Activated CD4-positive, alpha-beta T cell treated with anti-CD3 and anti-CD28 coated beads for 1 hour (primary cell): ENCODE data around the gene WSCD2.

Experiments
- DNase-seq: peaks from one replicate; pipeline ENCODE4 v3.0.0-alpha.2; 2020

WSCD2 gene

DNA sequence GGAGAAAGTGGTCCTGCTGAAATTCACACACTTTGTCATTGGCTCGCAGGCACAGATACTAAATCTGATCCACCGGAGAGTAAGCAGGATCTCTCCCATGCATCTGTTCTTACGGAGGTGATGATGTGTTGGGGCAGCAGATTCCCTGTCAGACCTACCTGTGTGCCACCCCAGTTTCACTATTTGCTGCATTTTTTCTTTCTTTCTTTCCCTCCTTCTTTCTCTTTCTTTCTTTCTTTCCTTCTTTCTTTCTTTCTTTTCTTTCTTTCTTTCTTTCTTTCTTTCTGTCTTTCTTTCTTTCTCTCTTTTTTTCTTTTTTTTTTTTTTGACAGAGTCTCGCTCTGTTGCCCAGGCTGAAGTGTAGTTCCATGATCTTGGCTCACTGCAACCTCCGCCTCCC lies 37.4 kb downstream of the WSCD2 start:
- DNase-seq, result no peak

DNA sequence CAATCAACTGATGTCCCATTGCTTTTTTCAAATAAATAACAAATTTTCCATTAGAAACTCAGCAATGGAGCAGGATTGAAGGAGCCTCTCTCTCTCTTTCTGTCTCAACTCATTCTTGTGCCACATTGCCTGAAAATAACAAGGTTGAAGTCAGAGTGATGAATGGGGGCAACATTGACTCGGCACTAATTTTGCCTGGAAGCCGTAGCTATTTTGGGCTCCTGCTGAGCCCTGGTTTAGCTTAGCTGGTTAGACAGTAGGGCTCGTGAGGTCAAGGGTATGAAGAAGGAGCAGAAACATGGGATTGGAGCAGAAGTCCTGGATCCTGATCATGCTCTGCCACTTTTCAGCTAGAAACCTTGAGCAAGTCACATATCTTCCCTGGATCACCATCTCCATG lies 38.9 kb downstream of the WSCD2 start:
- no peak for DNase-seq

DNA sequence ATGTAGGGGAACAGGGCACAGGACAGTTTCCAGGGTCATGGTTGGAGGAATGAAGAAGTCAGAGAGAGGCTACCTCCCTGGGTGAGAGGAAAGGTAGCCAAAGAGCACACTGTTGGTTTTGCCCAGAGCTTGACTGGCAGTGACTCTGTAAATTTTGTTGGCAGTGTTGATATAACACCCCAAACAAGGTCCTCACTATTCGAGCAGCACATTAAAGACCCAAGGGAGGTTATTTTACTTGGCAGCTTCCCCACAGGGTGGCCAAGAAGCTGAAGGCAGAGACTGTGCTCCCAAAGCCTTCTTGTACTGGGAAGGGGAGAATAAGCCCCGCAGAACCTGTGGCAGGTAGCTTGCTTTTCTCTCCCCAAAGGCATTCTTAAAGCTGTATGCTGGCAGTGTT lies 40.6 kb downstream of the WSCD2 start:
- DNase-seq, result no peak

DNA sequence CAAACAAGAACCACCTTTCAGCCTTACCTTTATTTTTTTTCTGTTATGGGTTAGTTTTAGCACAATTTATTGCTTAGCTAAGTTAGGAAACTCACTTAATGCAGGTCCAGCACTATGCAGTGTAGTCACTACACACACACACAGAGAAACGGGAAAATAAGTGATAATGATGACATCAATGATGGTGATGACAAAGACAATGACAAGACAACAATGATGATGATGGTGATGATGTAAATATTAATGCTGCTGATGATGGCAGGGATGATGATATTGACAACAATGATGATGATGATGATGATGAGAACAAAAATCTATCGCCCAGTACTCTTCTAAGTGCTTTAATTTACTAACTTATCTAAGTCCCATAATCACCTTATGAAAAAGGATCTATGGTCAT lies 41.1 kb downstream of the WSCD2 start:
- DNase-seq, result no peak

DNA sequence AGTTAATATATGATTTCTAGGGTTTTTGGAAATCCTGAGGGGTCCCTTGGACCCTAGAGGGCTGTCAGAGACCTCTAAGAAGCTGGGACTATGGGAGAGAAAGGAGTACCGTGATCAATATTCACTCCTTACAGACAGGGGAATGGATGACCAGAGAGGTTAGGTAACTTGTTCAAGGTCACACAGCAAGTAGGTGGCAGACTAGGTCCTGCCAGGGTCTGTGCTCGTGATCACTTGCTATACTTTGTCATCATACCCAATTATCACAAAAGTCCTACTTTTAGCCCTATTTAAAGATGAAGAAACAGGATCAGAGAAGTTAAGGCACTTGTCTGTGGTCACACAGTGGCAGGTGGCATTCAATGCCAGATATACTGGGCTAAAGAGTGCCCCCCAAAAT lies 42.9 kb downstream of the WSCD2 start:
- DNase-seq, result no peak

DNA sequence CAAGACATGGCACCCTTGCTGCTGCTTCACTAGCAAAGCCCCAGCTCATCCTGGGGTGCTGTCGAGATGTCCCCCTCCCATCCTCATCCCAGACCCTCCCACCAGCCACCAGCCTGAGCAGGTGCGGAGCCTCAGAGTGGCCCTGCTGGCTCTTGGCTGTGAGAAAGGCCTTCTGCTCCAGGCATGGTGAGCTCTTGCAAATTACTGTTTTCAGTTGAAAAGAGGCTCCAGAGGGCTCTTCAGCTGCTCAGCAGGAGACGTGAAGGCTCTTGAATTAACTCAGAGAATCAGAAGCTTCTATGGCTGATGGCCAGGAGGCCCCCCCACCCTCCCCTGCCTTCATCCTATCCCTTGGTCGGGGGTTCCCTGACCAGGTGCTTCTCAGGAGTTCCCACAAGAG lies 44.1 kb downstream of the WSCD2 start:
- DNase-seq, result no peak

DNA sequence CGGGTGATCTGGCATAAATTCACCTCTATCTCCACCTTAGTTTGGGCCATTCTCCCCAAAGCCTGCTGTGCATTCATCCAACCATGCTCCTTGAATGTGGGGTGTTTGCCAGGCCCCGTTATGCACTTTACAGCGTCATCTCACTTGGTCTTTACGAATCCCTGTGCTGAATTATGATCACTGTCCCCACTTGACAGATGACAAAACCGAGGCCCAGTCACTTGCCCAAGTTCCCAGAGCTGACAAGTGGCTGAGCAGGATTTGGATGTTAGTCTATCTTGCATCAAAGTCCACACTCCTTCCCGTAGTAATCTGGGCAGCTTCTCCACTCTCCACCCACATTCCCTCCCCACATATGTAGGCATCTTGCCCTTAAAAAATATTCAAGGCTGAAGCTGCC lies 44.8 kb downstream of the WSCD2 start:
- no peak for DNase-seq

DNA sequence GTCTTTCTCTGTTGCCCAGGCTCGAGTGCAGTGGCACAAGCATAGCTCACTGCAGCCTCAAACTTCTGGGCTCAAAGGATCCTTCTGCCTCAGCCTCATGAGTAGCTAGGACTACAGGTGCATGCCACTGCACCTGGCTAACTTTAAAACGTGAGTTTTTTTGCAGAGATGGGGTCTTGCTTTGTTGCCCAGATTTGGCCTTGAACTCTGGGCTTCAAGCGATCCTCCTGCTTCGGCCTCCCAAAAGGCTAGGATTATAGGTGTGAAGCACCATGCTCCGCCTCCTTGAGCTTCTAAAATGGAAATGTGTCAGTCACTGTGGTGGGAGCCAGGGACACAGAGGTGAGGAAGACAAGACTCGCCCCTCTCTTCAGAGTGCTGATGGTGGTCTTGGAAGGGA lies 45.6 kb downstream of the WSCD2 start:
- no peak for DNase-seq

DNA sequence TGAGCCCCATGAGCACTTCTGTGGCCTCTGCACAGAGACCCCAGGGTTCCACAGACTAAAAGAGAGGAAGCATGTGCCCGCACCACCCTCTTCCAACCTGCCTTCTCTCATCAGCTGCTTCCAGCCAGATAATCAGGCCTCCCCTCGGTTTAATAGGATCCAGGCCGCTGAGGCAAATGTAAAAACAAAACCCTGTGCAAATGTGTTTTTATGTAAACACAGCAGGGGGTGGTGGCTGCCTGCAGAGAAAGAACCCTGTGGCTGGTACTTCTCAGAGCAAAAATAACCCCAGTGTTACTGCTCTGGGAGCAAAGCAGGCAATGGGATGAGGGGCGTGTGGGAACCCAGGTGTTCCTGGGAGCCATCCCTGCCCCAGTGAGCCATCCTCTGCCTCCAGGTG lies 46.2 kb downstream of the WSCD2 start:
- DNase-seq, result no peak

DNA sequence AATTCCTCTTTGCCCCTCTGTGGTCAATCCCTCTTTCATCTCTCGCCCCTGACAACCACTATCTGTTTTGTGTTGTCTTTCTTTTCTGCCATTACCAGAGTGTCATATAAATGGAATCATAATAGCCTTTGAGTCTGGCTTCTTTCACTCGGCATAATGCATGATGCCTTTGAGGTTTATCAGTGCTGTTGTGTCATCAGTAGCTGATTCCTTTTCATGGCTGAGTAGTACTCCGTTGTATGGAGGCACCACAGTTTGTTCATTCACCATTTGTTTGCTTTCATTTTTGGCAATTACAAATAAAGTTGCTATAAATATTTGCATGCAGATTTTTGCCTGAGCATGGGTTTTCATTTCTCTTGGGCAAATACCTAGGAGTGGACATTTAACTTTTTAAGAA lies 47.2 kb downstream of the WSCD2 start:
- DNase-seq, result no peak

DNA sequence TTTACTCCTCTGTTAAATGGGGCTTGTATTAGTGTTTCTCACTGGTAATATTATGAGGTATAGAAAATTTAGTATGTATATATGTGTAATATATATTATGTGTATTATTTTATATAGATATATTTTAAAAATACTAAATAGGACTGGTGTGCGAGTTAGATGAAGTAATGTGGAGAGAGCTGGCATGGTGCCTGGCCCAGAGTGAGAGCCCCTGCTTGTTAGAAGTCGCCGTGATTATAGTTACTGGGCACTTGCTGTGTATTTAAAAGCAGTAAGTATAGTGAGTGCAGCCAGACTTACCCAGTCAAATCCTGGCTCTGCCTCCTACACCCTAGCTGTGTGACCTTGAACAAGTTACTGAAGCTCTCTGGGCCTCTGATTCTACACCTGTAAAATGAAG lies 48.0 kb downstream of the WSCD2 start:
- DNase-seq, result no peak

DNA sequence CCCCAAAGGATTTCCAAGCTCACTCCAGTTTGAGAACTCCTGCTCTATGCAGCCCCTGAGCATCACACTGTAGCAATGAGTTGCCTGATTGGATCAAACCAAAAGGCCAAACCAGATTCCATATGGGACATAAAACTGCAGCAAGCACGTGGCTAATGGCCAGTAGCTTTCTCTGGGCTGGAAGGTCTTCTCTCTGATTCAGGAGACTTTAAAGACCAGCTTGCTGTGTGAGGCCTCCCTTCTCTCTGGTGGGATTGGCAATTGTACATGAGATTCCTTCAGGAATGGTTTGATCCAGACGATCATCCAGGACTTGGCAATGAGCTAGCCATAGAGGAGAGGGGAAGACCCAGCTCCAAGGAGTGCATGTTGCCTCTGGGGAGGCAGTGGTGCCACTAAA lies 50.2 kb downstream of the WSCD2 start:
- no peak for DNase-seq

DNA sequence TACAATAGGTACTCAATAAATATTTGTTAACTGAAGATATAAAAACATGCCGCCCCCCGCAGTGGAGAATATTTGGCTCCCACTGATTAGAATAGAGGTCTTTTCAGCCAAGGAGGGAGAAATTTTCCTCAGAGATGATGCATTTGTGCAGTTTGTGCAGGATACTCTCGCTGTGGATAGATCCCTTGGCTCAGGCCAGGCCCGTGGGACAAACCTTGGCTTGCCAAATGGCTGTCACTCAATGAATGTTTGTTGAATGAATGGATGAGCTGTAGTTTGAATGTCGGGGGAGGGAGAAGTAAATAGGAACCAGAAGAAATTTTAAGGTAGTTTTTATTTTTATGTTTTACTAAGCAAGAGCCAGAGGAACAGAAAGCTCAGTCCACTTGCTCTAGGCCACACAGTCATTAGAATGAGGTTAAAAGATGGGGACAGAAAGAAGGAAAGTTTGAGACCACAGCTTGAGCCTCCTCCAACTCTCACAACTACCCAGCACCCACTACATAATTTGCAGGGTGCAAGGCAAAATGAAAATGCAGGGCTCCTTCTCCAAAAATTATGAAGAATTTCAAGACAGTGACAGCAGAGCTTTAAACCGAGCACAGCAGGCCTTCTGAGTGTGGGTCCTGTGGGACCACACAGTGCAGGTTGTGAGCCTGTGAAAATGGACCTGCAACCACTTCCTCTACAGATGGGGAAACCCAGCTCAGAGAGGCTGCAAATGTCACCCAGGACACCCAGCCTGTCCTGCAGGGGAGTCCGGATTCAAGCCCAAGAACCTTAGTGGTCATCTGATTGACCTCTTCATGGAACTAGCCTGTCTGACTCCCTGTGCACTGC lies 51.4 kb downstream of the WSCD2 start:
- no peak for DNase-seq

DNA sequence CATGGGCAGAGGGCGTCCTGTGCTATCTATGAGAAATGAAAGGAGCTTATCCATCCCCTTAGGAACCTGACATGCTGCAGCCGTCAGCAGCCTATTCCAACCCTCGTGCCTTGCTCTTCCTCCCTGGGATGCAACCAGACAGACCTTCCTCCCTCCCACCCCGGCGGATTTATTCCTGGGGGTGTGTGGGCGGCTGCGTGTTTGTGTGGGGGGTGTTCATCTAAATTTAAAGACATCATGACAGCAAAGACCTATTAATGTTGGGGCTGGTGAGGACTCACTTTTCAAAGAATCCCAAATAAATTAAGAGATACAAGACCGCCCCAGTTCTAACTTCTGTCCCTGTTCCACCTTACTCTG lies 52.0 kb downstream of the WSCD2 start:
- DNase-seq, result no peak

DNA sequence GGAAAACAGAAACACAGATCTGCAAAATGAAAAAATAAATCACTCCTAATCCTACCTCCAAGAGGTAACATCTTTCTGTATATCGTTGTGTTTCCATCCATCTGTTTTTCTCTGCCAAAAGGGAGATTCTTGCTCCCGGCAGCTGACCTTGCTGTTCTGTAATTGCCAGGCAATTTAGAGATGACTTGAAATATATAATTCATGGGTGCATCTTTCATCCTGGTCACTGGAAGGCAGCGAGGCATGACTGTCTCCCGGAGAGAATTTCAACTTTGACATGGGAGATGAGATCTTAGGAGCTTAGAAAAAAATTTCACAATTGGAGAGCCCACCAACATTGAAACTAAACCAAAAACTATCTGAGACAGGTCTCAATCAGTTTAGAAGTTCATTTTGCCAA lies 53.0 kb downstream of the WSCD2 start:
- DNase-seq, result no peak

DNA sequence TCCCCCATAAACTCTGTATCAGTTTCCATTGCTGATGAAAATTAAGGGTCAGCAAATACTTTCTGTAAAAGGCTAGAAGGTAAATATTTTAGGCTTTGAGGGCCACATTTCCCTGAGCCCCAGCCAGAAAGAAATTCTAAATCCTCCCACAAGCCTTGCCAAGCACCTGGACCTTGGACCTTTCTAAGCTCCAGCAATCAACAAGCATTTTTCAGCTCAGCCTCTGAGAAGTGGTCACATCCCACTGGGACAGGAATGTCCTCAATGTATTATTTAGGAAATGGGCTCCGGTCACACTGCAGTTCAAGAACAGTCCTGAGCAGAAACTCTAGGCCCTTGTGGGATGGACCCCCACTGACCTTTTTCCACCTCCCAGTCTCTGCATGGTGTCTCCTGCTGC lies 55.9 kb downstream of the WSCD2 start:
- no peak for DNase-seq

DNA sequence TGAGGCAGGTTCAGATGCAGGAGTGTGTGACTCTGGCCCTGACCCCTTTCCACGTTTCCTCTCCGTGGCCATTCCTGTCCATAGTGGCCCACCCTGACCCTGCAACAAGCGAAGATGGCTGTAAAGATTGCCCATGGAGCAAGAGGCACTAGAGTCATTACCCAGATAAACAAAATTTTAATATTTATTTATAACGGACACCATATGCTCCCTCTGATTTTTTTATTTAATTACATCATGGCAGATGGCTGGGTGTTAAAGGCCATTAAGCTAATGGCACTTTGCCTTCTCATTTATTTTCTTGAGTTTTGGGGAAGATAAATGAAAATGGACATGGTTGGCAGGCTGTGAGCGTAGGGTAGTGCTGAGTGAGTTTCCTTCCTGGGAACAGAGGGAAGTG lies 58.7 kb downstream of the WSCD2 start:
- no peak for DNase-seq

DNA sequence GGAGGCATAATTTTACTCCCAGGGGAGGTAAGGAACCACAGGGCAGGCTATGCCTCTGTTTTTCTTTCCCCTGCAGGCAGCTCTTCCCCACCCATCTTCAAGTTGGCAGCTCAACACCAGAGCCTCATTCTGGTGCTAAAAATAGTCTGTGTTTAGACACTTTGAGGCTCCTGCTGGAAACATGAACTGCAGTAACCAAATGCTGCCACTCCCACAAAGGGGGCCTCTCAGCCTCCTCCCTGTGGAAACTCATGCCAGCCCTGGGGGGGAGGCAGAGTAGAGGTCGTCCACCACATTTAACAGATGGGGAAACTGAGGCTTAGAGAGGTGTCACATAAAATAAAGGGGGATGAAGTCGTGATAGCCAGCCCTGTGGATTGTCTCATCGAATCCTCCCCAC lies 61.4 kb downstream of the WSCD2 start:
- DNase-seq, result no peak

DNA sequence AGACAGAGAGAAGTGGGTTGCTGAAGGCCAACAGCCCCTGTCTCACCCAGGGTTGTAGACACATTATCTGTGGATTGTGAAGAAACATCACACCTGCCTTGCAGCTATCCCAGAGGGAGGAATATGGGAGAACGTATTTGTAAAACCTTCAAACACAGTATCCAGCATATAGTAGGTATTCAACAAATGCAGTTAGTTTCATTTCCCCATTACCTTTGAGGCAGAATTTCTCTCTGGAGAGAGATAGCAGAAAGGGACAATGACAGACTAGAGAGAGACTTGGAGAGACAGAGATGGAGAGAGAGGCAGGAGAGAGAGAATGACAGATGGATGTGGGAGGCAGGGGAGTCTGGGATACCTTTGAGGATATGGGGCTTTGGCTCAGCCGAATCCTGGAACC lies 62.0 kb downstream of the WSCD2 start:
- DNase-seq, result no peak

DNA sequence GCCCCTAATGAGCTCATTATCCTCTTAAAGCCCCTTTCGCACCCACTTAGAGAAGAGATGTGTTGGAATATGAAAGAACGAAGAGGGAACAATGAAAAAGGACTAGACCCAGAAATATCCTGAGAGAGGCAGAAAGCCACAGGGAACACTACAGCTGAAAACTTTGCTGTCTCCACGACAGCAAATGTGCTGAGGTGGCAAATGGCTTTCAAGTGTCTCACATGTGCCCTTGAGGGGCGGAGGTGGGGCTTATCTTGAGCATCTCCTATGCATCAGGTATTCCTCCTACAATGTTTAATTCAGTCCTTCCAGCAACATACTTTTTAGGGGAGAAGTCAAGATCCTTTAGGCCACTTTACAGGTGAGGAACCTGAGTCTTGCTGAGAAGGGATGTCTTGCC lies 62.9 kb downstream of the WSCD2 start:
- DNase-seq, result no peak

DNA sequence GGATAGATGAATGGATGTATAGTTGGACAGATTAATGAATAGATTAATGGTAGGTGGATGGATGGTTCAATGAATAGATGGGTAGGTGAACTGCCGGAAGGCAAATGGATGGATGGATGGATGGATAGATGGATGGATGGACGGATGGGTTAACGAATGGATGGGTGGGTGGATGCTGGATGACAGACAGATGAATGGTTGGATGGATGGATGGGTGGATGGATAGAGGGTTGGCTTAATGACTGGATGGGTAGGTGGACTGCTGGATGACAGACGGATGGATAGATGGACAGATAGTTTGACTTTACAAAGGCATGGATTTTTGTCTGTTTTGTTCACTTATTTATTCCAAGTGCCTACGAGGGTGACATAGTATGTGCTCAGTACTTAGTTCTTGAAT lies 64.4 kb downstream of the WSCD2 start:
- DNase-seq, result no peak

DNA sequence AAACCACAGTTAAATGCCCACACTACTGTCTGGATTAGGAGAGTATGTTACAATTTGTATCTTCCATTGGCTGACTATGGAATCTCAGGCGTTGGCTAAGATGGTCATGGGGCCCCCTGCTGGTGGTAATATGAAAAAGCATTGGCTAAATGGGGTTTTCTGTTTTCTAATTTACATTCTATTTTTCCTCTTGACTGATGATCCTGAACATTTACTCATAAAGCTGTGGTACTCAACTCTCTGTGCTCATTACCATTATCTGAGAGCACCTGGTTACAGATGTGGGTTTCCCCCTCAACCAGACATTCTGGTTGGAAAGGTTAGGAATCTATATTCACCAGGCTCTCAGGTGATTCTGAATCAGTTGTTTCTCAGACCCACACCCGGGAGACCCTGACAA lies 64.8 kb downstream of the WSCD2 start:
- no peak for DNase-seq

DNA sequence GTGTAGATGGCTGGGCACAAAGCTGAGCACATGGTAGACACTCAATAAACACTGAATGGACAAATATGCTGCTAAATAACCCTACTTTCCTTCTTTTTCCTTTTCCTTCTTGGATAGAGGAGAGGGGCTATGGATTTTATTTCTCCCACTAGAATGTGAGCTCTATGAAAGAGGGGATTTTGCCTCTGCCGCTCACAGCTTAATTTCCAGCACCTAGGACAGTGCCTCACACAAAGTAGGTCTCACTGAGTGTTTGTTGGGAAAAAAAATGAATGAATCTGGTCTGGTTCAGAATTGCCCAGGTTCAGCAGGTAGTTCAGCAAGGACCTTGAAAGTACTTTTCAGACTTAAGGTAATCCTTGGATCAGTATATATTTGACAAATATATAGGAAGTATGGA lies 65.5 kb downstream of the WSCD2 start:
- no peak for DNase-seq

DNA sequence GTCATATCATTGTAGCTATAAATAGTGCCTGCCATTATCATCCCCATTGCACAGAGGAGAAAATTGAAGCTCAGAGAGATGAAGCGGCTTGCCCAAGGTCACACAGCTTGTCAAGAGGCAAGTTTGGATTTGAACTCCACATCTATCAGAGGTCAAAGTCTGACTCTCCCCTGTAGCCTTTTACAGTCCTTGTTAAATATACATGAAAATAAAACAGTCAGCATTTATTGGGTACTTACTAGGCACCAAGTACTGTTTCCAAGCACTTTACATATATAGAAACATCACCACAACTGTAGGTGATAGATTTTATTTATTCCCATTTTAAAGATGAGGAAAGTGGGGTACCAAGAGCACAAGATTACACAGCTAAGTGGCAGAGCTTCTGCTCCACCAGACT lies 67.2 kb downstream of the WSCD2 start:
- DNase-seq, result no peak

DNA sequence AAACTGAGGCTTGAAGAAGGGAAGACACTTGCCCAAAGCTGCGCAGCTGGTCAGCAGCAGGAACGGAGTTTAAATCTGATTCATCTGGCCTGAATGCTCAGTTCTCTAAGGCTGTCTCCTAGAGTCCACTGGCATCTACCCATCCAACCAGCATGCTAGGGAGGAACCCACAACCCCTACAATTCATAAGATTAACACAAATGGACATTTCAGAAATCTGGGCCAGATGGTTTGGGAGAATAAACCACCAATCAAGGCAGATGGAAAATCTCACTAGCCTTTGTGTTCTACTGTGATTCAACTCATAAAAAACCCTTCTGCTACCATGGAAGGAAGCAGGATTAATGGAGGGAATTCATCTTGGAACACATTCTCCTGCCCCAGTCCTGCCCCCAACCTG lies 67.8 kb downstream of the WSCD2 start:
- no peak for DNase-seq

DNA sequence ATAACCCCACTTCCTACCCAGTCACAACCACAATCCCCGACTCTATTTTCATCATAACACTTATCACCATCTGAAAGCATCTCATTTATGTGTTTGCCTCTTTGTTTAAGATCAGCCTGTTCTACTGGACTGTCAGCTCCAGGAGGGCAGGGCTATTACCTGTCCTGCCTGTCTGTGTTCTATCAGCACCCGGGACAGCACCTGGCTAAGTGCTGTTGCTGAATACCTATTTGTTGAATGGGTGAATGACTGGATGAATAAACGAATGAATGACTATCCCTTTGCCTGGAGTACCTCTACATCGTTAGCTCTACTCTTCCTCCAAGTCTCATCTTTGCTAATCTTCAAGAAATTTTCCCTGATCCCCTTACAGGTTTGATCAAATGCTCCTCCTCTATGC lies 69.0 kb downstream of the WSCD2 start:
- no peak for DNase-seq
